HAP-1 (cell line): ENCODE data around the gene USP2.
A peak's percentile ranks its signal among the peaks of the same experiment; 100 is the strongest.

Experiments used
- DNase-seq, 2 experiments: peaks; one replicate each; pipeline ENCODE4 v3.0.0-alpha.2; 2016 to 2020; ENCODE audit warnings: low spot score in 2 of 2
- H3K27me3 ChIP-seq: fragments of 250-450 bp; sonication (Bioruptor Pico); 2 replicates; pipeline ENCODE4 v1.5.1; 2020; ENCODE audit warnings: low read depth, mild to moderate bottlenecking, moderate library complexity
- H3K36me3 ChIP-seq: fragments of 250-450 bp; sonication (Bioruptor Pico); replicated peaks from 2 replicates; pipeline ENCODE4 v1.5.1; 2020; ENCODE audit warnings: mild to moderate bottlenecking
- H3K4me1 ChIP-seq: fragments of 250-450 bp; sonication (Bioruptor Pico); 2 replicates; pipeline ENCODE4 v1.5.1; 2020; ENCODE audit warnings: mild to moderate bottlenecking
- H3K4me3 ChIP-seq: fragments of 250-450 bp; sonication (Bioruptor Pico); 2 replicates; pipeline ENCODE4 v1.5.1; 2020; ENCODE audit warnings: mild to moderate bottlenecking, moderate library complexity
- H3K9me3 ChIP-seq: fragments of 250-450 bp; sonication (Bioruptor Pico); 2 replicates; pipeline ENCODE4 v1.5.1; 2020; ENCODE audit warnings: mild to moderate bottlenecking, moderate library complexity
- in situ Hi-C: fragments of 300-500 bp; cut with MboI; formaldehyde crosslinking; loops from 3 replicates; pipeline ENCODE4 v1.14.3; 2020; ENCODE audit warnings: low sequenced_read_pairs, inconsistent platforms, mixed read lengths

Gene USP2

DNA sequence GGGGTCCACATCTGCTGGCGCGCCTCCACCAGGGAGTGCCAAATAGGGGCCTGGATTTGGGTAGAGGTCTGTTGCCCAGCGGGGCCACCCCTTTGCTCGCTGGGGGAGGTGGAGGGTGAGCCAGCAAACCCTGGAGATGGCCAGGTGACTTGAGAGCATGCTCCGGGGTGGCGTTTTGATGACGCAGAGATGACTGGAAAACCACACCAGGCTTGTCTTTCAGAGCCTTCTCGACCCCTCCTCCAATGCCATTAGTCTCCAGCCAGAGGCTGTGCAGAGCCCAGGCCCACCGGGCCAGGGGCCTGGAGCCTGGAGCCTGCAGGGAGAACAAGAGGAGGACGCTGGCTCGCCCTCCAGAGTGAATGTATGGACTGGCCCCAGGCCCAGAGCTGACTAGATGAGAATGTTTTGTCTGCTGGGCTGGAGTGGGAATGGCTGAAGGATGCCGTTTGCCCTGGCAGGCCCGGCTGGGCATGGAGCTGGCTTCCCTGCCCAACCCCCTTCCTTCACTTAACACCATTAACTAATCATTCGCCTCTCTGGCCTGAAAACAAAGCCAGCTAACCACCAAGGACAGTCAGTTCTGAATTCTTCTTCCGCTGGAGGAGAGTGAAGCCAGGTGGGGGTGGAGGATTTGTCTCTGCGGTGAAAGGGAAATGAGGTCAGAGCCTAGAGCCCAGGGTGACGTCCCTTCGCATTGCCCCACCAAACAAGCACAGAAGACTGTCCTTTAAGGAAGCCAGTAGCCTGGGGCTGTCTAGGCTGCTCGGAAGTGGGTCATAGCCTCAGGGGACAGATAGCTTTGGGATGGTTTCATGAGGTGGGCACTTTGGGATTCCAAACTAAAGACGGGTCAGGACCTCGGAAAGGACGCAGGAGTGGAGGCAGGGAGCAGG lies 63.0 kb downstream of the USP2 start:
- H3K4me1 ChIP-seq: peaks cover 41% of the 10 kb centered on the region
- no peak overlapping the region for H3K4me3 ChIP-seq
- peaks cover 13% of the 10 kb centered on the region for H3K36me3 ChIP-seq
- in situ Hi-C loops: no loop called here
- H3K9me3 ChIP-seq: no peaks in the 10 kb centered on the region
- H3K27me3 ChIP-seq: no peaks in the 10 kb centered on the region
- DNase-seq: peak in 1 of 2 experiments; percentile 14

DNA sequence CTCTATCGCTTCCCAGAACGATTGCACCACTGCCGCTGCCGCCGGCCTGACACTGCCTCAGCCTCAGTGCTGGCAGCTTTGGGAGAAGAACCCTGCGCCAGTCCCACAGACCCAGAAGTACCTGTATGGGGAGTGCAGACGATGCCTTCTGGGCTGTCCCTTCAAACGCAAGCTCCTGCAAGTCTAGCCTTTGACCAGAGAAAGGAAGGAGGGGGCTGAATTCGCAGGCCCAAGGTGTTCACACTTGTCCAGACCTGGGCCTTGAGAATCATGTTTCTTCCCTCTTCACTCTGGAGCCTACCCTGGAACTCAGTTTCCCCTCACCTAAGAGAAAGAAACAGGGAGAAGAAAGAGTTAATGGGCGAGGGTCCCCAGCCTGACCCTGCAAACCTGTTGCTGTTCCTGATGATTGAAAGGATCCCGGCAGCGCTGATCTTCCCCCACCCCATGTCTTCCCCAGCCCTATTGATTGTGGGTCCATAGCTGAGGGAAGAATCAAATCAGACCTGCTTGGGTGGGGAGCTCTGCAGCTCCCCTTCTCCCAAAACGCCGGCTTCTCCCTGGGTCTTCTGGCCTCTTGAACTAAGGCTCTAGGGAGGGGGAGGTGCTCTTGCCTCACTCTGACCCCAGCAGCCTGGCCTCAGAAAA lies 63.8 kb downstream of the USP2 start:
- no peaks in the 10 kb centered on the region for H3K27me3 ChIP-seq
- no peak for DNase-seq
- peaks cover 41% of the 10 kb centered on the region for H3K4me1 ChIP-seq
- H3K36me3 ChIP-seq: peaks cover 20% of the 10 kb centered on the region
- peak overlapping the region; percentile 69 for H3K4me3 ChIP-seq
- in situ Hi-C loops: no loop called here
- H3K9me3 ChIP-seq: no peaks in the 10 kb centered on the region

DNA sequence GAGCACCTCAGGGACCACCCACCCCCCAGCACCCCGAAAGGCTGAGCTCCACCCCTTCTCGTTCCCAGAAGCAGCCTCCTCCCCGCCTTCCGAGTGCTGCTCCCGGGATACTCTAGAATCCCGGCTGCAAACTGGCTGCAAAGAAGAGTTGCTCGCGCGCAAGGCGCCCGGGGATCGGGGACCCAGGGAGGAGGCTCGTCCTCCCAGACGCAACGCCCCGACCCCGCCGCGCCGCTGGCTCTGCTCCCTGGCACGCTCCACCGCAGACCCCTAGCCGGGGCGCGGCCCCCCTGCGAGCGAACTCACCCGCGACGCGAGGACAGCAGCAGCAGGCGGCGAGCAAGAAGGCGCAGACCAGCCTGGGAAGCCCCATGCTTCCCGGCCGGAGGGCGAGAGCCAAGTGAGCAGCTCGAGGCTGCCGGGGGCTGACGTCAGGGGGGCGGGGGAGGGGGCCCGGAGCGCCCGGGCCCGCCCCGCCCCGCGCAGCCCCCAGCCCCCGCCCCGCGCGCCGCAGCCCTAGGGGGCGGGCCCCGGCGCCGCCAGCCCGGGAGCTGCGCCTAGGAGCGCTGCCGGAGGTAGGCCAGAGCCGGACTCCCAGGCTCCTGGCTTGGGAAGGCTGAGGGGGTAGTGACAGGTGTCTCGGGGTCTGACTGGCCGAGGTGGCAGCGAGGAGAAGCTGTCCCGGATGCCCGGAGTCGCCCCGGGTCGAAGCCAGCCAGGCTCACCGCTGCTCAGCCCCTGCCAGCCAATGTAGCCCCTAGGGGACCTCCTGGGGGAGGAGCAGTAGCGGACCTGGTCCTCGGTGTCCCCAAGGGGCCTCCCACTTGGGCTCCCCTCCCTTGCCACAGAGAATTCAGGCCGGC lies 64.5 kb downstream of the USP2 start, which contains the start of gene MCAM:
Gene MCAM (minus strand): TSS at position 402 of the 863 bp plus-strand sequence. CDS start 29 bp downstream, at position 373.
- peak within 1 kb of the TSS; percentile 69 for H3K4me3 ChIP-seq
- peaks cover 40% of the 10 kb centered on the region for H3K4me1 ChIP-seq
- no peaks in the 10 kb centered on the region for H3K9me3 ChIP-seq
- no peaks in the 10 kb centered on the region for H3K27me3 ChIP-seq
- H3K36me3 ChIP-seq: peaks cover 28% of the 10 kb centered on the region
- in situ Hi-C loops: no loop called here
- DNase-seq: peak; percentile 49 to 72

DNA sequence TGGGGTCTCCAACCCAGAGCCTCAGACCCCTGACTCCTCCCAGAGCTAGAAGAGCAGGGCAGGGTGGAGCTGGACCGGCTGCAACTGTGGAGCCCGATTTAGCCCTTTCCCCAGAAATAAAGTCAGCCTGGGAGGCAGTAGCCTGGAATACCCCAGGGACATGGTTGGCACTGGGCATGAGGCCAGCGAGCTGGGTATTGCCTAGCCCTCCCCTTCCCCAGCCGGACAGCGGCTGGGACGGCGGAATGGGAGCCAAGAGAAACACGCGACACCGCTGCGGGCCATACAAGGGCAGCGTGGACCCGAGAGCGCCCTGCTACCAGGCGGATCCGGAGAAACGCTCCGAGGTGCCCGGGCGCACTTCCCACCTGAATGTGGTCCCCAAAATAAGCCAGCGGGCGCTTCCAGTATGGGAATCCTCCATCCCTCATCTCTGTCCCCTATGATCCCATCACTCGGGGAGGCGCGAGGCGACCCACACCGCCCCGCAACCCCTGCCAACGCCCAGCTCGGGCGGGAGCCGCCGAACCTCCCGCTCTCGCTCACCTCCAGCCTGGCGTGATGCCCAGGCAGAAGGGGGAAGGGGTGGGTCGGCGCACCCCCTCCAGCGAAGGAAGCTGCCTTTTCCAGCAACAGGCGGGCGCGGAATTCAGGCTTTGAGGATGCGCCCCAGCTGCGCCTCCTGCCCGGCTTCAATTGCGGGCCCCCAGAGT lies 65.3 kb downstream of the USP2 start:
- H3K4me3 ChIP-seq: peak overlapping the region; percentile 69
- H3K9me3 ChIP-seq: no peaks in the 10 kb centered on the region
- peaks cover 32% of the 10 kb centered on the region for H3K36me3 ChIP-seq
- in situ Hi-C loops: no loop called here
- no peaks in the 10 kb centered on the region for H3K27me3 ChIP-seq
- H3K4me1 ChIP-seq: peaks cover 32% of the 10 kb centered on the region
- peak in 1 of 2 experiments; percentile 61 for DNase-seq

DNA sequence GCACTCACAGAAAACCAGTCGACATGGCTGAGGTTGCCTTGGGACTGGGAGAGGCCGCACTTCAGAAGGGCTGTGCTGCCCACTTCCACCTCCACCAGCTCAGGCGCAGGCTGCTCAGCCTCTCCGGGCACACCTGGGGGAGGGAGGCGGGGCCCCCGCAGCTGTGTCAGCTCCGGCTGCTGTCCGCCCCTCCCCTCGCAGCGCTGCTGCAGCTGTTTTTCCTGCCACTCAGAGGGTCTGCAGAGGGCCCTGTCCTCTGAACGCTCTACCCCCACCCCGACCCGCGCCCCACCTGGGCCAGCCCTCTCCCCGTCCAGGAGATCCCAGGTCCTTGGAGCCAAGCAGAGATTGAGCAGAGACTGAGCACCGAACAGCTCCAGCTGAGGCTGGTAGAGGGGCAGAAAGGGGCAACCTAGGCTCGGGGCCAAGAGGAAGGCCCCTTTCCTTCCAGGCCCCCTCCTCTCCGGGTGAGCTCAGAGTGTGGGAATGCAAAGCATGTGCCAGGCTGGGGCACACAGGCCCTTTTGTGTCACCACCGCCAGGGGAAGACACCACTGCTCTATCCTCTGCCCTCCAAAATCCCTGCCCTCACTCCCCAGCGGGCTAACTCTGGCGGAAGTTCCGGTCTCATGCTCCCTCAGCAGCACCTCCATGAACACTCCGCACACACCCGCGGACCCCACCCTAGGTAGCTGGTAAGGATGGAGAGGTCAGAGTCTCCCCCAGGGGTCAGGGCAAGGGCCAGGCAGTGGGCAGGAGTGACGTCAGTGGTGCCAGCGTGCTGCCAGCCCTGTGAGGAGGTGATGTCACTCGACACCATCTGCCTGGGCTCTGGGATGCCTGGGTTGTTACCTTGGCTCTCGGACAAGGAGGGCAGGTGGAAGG lies 66.1 kb downstream of the USP2 start:
- Histone ChIP-seq H3K27me3 (no peaks in the 10 kb centered on the region), H3K4me3 (peak overlapping the region; percentile 69), H3K9me3 (no peaks in the 10 kb centered on the region), H3K36me3 (peaks cover 40% of the 10 kb centered on the region), H3K4me1 (peaks cover 24% of the 10 kb centered on the region)
- DNase-seq: peak in 1 of 2 experiments; percentile 16
- in situ Hi-C loops: no loop called here

DNA sequence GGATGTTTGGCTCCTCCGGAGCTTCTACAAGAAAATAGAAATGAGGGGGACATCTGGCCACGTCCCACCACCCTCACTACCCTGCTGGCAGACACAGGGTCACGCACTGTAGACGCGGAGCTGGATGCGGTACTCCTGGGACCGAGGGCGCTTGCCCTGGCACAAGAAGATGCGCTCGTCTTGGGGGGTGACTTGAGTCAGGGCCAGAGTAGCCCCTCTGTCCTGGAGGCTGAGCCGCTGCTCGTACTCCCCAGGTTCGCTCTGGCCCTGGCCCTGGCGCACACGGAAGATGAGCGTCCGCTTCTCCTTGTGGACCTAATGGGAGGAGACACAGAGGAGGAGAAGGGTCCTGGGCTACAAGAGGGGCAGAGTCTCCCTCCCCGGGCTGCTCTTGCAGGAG lies 66.8 kb downstream of the USP2 start:
- H3K27me3 ChIP-seq: no peaks in the 10 kb centered on the region
- H3K9me3 ChIP-seq: no peaks in the 10 kb centered on the region
- peaks cover 46% of the 10 kb centered on the region for H3K36me3 ChIP-seq
- no peak for DNase-seq
- H3K4me1 ChIP-seq: peaks cover 19% of the 10 kb centered on the region
- H3K4me3 ChIP-seq: no peak overlapping the region
- in situ Hi-C loops: no loop called here

DNA sequence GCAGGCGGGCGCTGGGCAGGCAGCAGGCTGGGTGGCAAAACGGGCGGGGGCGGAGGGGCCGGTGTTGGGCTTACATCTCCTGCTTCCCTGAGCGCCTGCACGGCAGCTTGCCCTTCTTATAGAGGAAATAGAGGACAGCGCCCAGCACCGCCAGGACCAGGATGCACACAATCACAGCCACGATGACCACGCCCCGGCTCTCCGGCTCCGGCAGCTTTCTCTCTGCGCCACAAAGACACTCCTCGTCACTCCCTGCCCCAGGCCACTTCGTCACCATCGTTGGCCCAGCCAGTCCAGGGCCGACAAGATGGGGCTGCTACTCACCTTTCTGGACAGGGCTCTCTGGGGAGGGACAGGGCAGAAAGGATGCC lies 70.8 kb downstream of the USP2 start:
- Histone ChIP-seq H3K4me1 (peaks cover under 1% of the 10 kb centered on the region; the same call in 1 of the 2 replicates), H3K27me3 (no peaks in the 10 kb centered on the region), H3K9me3 (no peaks in the 10 kb centered on the region; the same call in 1 of the 2 replicates), H3K36me3 (peaks cover 59% of the 10 kb centered on the region), H3K4me3 (no peak overlapping the region)
- no peak for DNase-seq
- in situ Hi-C loops: no loop called here

DNA sequence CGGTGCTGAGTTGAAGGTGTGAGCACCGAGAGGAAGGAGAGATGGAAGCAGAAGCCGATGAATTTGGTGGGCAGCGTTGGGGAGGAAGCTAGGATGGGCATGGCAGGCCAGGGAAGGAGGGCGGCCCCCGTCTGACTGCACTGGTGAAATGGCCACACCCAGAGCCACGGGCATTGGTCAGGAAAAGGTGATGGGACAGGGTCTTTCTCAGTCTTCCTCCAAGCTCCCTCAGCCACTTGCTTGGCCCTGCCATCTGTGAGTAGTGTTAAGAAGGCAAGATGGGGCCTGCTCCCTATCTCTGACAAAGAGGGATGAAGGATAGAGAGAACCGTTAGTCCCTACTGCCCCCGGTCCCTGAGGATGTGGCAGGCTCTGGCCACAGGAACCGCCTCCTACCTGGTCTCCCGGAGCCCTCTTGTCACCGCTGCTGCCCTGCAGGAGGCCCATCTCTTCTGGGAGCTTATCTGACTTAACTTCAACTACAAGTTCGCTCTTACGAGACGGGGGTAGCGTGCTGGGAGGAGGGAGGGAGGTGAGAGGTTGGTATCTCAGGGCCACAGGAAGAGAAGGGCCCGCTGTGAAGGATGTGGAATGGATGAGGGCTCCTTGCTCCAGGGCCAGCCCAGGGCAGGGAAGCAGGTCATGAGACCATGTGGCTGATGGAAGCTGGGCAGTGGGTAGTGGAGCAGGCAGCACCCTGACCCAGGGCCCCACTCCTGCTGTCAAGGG lies 71.4 kb downstream of the USP2 start:
- Histone ChIP-seq H3K27me3 (no peaks in the 10 kb centered on the region), H3K4me3 (no peak overlapping the region), H3K9me3 (no peaks in the 10 kb centered on the region; the same call in 1 of the 2 replicates), H3K4me1 (no peaks in the 10 kb centered on the region), H3K36me3 (peaks cover 59% of the 10 kb centered on the region)
- in situ Hi-C loops: no loop called here
- DNase-seq: no peak

DNA sequence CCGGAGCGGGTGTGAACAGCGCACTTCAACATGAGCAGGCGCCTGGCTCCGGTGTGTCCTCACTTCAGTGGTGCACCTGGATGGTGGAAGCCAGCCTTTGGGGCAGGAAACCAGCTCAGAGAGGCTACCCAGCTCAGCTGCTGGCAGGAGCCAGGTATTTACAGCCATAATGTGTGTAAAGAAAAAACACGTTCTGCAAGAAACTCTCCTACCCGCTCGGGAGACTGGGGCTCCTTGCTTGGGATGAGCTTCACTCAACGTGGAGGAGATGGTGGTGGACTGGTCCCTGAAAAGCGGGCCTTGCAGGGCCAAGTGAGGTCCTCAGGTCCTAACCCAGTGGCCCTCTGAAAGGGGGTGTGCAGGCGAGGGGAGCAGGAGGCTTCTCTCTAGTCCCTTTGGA lies 72.1 kb downstream of the USP2 start:
- Histone ChIP-seq H3K4me3 (no peak overlapping the region), H3K36me3 (peaks cover 55% of the 10 kb centered on the region), H3K9me3 (no peaks in the 10 kb centered on the region; the same call in 1 of the 2 replicates), H3K27me3 (no peaks in the 10 kb centered on the region), H3K4me1 (no peaks in the 10 kb centered on the region)
- DNase-seq: no peak
- in situ Hi-C loops: no loop called here

DNA sequence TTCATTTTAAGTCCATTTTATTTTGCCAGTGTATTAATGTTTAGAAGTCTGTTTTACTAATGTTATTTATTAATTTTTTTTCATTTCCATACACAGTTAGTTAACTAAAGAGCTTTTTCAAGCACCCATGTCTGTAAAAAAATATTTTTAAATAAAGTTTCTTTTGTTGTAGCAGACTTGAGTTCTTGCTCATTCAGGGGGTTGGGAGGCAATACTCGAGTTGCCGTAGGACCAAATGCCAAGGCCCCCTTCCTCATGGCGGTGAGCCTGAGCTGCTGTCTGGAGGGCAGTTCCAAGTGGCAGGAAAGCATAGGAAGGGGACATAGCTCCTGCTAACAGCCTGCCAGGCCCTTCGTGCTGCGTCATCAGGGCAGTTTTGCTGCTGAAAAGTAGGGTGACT lies 73.5 kb downstream of the USP2 start:
- H3K4me3 ChIP-seq: no peak overlapping the region
- no peaks in the 10 kb centered on the region; the same call in 1 of the 2 replicates for H3K9me3 ChIP-seq
- H3K27me3 ChIP-seq: no peaks in the 10 kb centered on the region
- no peaks in the 10 kb centered on the region for H3K4me1 ChIP-seq
- peaks cover 47% of the 10 kb centered on the region for H3K36me3 ChIP-seq
- in situ Hi-C loops: no loop called here
- DNase-seq: no peak

DNA sequence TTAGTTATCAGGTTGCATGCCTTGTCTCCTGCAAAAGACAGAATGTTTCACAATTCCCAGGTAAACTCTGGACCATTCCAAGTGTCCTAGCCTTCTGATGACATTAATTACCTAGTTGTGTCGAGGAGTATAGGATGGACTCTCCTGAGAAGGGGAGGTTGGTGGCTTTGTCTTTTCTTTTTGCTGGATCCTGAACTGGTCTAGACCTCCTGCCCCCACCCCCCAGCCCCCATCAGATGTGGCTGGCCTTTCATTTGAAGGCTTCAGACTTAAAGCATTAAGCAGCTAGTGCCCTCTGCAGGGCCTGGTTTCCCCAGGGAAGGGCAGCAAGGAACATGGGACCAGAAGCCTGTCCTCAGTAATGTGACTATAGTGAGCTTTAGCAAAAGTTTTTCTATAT lies 74.3 kb downstream of the USP2 start:
- DNase-seq: no peak
- peaks cover 42% of the 10 kb centered on the region for H3K36me3 ChIP-seq
- H3K4me3 ChIP-seq: no peak overlapping the region
- H3K4me1 ChIP-seq: no peaks in the 10 kb centered on the region
- in situ Hi-C loops: no loop called here
- H3K9me3 ChIP-seq: no peaks in the 10 kb centered on the region; the same call in 1 of the 2 replicates
- no peaks in the 10 kb centered on the region for H3K27me3 ChIP-seq
